Liver (tissue), 3 donors: ENCODE measurements around the gene PEAK1.

Experiments used
- TAF1 ChIP-seq: conservative IDR thresholded peaks from 2 replicates; pipeline ENCODE4 v1.6.1; 2016; ENCODE audit warnings: antibody characterized with exemption, mild to moderate bottlenecking
- TF ChIP-seq, protein P1 (sequence below): fragments of 150-350 bp; IDR thresholded peaks from 2 replicates; pipeline ENCODE4 v1.5.1; 2017; ENCODE audit warnings: improper control_type of control experiment, low read depth, low read length; ENCODE audit not compliant: missing input control
- TF ChIP-seq, protein P2 (sequence below): IDR thresholded peaks from 2 replicates; pipeline ENCODE4 v1.6.1; 2016; ENCODE audit warnings: antibody characterized with exemption, mild to moderate bottlenecking
- donor health status: healthy.
- donor health status: healthy.

DNA sequence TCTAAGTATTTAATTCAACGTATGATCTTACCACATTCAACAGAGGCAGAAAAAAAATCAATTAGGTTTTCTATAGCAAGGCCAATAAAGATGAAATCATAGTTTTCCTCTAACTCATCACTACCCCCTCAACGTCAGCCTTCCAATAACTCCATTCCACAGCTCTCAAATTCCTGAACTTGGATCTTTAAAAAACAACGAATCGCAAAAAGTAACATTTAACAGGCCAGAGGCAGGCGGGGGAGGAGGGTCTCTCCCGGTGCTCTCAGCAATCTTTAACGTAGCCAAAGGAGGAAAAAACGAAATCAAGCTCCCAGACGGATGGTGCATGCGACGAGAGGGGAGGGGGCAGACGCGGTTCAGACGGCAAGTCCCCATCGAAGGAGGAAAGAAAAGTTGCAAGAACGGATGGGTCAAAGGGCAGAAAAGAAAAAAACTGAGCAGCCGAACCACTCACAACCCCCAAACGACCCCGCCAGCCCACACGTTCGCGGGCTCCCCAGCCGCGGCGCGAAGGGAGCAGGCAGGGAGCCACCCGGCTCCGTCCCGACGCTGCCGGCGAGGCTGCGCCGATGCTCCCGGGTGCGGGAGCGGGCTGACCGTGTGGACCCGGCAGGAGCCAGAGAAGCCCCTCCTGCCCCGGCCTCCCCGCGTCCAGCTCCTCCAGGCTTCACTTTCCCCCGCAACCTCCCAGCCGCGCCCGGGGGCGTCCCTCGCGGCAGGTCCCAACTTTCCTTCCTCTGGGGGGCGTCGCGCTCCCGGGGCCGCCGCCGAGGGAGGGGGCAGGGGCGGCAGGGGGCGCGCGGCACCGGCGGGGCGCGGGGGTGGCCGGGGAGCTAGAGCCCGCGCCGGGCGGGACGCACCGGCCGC is 703 bp downstream of the PEAK1 start:
- no peak for TF ChIP-seq TAF1
- TF ChIP-seq, protein P1, sequence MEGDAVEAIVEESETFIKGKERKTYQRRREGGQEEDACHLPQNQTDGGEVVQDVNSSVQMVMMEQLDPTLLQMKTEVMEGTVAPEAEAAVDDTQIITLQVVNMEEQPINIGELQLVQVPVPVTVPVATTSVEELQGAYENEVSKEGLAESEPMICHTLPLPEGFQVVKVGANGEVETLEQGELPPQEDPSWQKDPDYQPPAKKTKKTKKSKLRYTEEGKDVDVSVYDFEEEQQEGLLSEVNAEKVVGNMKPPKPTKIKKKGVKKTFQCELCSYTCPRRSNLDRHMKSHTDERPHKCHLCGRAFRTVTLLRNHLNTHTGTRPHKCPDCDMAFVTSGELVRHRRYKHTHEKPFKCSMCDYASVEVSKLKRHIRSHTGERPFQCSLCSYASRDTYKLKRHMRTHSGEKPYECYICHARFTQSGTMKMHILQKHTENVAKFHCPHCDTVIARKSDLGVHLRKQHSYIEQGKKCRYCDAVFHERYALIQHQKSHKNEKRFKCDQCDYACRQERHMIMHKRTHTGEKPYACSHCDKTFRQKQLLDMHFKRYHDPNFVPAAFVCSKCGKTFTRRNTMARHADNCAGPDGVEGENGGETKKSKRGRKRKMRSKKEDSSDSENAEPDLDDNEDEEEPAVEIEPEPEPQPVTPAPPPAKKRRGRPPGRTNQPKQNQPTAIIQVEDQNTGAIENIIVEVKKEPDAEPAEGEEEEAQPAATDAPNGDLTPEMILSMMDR, result no peak
- TF ChIP-seq, protein P2, sequence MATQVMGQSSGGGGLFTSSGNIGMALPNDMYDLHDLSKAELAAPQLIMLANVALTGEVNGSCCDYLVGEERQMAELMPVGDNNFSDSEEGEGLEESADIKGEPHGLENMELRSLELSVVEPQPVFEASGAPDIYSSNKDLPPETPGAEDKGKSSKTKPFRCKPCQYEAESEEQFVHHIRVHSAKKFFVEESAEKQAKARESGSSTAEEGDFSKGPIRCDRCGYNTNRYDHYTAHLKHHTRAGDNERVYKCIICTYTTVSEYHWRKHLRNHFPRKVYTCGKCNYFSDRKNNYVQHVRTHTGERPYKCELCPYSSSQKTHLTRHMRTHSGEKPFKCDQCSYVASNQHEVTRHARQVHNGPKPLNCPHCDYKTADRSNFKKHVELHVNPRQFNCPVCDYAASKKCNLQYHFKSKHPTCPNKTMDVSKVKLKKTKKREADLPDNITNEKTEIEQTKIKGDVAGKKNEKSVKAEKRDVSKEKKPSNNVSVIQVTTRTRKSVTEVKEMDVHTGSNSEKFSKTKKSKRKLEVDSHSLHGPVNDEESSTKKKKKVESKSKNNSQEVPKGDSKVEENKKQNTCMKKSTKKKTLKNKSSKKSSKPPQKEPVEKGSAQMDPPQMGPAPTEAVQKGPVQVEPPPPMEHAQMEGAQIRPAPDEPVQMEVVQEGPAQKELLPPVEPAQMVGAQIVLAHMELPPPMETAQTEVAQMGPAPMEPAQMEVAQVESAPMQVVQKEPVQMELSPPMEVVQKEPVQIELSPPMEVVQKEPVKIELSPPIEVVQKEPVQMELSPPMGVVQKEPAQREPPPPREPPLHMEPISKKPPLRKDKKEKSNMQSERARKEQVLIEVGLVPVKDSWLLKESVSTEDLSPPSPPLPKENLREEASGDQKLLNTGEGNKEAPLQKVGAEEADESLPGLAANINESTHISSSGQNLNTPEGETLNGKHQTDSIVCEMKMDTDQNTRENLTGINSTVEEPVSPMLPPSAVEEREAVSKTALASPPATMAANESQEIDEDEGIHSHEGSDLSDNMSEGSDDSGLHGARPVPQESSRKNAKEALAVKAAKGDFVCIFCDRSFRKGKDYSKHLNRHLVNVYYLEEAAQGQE, result no peak
